ENCODE data around the gene PDE8B. TPM values are rescaled to one million over a fixed set of nuclear protein-coding genes. Genes with fewer than 3 reads are reported as not detected.

The PDE8B gene
- total and polyA plus RNA-seq, 7 donors: 0.23 to 11.3 (median 2.9) TPM

DNA sequence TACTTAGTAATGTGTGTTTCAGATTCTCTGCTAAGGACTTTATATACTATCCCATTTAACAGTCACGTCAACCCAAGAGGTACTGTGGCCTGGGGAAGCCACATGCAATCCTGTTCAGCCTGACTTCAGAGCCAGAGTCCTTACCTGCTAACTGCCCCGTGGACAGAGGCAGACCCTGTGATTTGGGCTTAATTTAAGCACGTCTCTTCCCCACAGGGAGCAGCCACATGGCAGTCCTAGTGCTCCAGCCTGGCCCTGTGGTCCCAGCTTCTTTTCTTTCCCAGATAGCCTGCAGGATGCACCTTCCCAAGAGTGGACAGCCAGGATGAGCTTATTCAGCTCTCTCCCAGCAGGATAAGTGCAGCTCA, 71.5 kb downstream of the PDE8B start:
- no peak overlapping the region for H3K4me3 ChIP-seq

DNA sequence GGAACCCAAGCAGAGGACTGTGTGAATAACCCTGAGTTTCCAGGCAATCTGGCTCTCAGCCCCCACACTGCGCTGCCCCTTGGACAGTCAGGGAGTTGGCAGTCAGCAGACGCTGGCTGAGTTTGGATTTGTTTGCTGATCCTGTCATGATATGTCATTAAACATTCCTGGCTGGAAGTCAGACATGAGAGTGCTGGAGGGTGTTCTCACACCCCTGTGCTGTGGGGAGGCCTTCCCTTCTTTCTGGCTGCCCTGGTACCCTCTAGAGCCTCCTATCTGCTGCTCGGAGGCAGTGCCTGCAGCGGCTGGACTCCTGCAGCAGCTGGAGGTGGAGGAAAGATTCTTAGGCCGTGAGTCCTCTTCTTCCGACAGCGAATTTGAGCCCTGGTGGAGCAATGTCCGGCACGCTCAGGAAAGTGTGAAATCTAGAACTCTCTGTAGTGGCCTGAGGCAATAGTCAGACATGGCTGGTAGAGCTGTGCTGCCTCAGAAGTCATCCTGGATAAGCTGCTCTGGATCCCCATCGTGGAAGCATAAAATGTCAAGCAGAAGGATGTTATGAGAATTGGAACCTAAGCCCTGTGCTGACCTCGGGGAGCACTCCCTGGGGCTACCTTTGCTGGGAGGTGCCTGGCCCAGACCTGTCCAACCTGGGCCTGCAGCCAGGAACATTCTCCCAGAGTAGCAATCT, 72.0 kb downstream of the PDE8B start:
- WGBS, 2 donors: 77 to 84% methylated on average over 11 of the region's 11 CpGs
- peaks cover 0 to 14% (median 8%) of the 10 kb centered on the region in 4 donors for H3K4me1 ChIP-seq
- no peaks in the 10 kb centered on the region for H3K27me3 ChIP-seq
- TF ChIP-seq, protein P1, sequence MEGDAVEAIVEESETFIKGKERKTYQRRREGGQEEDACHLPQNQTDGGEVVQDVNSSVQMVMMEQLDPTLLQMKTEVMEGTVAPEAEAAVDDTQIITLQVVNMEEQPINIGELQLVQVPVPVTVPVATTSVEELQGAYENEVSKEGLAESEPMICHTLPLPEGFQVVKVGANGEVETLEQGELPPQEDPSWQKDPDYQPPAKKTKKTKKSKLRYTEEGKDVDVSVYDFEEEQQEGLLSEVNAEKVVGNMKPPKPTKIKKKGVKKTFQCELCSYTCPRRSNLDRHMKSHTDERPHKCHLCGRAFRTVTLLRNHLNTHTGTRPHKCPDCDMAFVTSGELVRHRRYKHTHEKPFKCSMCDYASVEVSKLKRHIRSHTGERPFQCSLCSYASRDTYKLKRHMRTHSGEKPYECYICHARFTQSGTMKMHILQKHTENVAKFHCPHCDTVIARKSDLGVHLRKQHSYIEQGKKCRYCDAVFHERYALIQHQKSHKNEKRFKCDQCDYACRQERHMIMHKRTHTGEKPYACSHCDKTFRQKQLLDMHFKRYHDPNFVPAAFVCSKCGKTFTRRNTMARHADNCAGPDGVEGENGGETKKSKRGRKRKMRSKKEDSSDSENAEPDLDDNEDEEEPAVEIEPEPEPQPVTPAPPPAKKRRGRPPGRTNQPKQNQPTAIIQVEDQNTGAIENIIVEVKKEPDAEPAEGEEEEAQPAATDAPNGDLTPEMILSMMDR (IDR thresholded peaks at IDR 0.05): peak in 1 of 4 experiments; percentile 23
- no peak for TF ChIP-seq POLR2AphosphoS5 (IDR thresholded peaks at IDR 0.05)
- H3K36me3 ChIP-seq: no peaks in the 10 kb centered on the region
- no peak for DNase-seq
- no peaks in the 10 kb centered on the region for H3K9me3 ChIP-seq
- intact Hi-C loops (cut with DNase I): no loop called here
- H3K4me3 ChIP-seq: no peak overlapping the region
- H3K27ac ChIP-seq: peak overlapping the region in 2 of 4 donors; percentile 27 to 48

More for the DNA sequence above, 71.5 kb downstream of the PDE8B start:
- no peak for DNase-seq
- H3K4me1 ChIP-seq: peaks cover 0 to 14% (median 8%) of the 10 kb centered on the region in 4 donors
- no peaks in the 10 kb centered on the region for H3K36me3 ChIP-seq
- peak overlapping the region in 2 of 4 donors; percentile 27 to 48 for H3K27ac ChIP-seq
- TF ChIP-seq POLR2A (IDR thresholded peaks at IDR 0.05) (no peak), POLR2AphosphoS5 (IDR thresholded peaks at IDR 0.05) (no peak)
- TF ChIP-seq, protein P1 (IDR thresholded peaks at IDR 0.05): no peak
- no peaks in the 10 kb centered on the region for H3K9me3 ChIP-seq
- no peaks in the 10 kb centered on the region for H3K27me3 ChIP-seq
- 76 to 79% methylated on average over 3 of the region's 3 CpGs for WGBS, 2 donors
- intact Hi-C loops (cut with DNase I): no loop called here

DNA sequence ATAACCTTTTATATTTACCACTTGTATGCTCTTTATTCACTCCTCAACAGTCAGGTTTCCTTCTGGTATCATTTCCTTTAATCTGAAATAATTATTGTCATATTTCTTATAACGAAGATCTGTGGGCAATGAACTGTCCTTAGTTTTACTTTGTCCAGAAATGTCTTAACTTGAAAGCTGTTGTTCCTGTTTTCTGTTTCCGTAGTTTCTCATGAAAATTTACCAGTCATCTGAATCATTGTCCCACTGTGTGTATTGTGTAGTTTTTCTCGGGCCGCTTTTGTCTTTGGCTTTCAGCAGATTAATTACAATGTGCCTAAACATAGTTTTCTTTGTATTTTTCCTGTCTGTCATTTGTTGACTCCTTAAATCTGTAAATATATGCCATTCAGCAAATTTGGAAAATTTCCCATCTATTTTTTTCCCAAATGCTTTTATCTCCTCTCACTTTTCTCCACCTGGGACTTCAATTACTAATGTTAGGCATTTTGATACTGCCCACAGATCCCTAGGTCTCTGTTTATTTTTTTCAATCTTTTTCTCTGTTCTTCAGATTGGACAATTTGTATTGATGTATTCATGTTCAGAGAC, 74.9 kb downstream of the PDE8B start:
- no peak for DNase-seq
- Histone ChIP-seq H3K27ac (no peak overlapping the region), H3K4me1 (peaks cover 0 to 14% (median 8%) of the 10 kb centered on the region in 4 donors), H3K27me3 (no peaks in the 10 kb centered on the region), H3K4me3 (no peak overlapping the region), H3K36me3 (no peaks in the 10 kb centered on the region), H3K9me3 (no peaks in the 10 kb centered on the region)
- TF ChIP-seq POLR2AphosphoS5 (IDR thresholded peaks at IDR 0.05) (no peak), POLR2A (IDR thresholded peaks at IDR 0.05) (no peak), EP300 (IDR thresholded peaks at IDR 0.05) (no peak)
- TF ChIP-seq, protein P1 (IDR thresholded peaks at IDR 0.05): no peak
- intact Hi-C loops (cut with DNase I): no loop called here
- WGBS, 2 donors: 78 to 86% methylated on average over 4 of the region's 4 CpGs

DNA sequence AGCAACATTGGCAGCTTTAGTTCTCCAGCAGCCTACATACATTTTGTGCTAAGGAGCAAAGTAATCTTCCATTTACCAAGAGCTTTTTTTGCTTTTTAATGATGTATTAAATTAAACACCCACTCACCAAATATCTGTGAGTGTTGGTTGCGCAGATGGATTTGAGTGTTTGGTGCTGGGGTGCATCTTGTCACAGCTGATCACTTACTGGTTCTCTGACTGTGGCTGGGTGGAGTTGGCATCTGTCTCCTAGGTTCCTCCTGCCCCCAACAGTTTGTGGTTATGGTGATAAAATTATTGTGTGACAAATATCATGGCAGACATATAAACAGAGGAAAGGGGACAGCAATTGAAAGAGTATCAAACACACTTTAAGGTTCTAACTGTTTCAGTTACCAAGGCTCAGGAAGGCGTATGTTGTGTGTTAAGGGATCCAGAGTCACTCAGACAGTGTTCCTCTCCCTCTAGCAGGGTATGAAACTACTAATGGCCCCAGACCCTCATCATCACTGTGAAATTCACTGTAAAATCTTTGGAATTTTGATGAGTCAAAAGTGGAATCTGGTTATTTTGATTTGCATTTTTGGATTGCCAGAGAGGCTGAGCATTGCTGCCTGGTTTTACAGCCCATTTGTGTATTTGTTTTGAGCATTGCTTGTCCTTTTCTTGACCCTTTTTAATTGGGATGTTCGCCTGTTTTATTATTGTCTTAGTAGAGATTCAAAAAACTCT, 81.7 kb downstream of the PDE8B start:
- Histone ChIP-seq H3K4me1 (peaks cover 0 to 6% (median 0%) of the 10 kb centered on the region in 4 donors), H3K27ac (no peak overlapping the region), H3K4me3 (no peak overlapping the region), H3K9me3 (no peaks in the 10 kb centered on the region), H3K27me3 (no peaks in the 10 kb centered on the region), H3K36me3 (no peaks in the 10 kb centered on the region)
- 73 to 76% methylated on average over 3 of the region's 3 CpGs for WGBS, 2 donors
- no peak for DNase-seq
- TF ChIP-seq, protein P1 (IDR thresholded peaks at IDR 0.05): no peak
- TF ChIP-seq POLR2A (IDR thresholded peaks at IDR 0.05) (no peak), EP300 (IDR thresholded peaks at IDR 0.05) (no peak), POLR2AphosphoS5 (IDR thresholded peaks at IDR 0.05) (no peak)
- intact Hi-C loops (cut with DNase I): no loop called here

Data from sigmoid colon (tissue), 7 donors.